ENCODE results near the gene FXYD2. TPM values are rescaled to one million over a fixed set of nuclear protein-coding genes. Genes with fewer than 3 reads are reported as not detected.

FXYD2 gene
- total RNA-seq, 3 donors from 2014 or later (not counting 1 experiment from before 2014, with no cell fraction given), result 0.75 to 0.78 TPM; not detected in 1

GRCh38 chr11:117805045-117805444 is 19.5 kb downstream of the FXYD2 start:
- Histone ChIP-seq H3K27me3 (ENCODE audit: control insufficient read depth, insufficient read depth, low read length) (no peaks in the 10 kb centered on the region), H3K4me3 (ENCODE audit: low read length) (no peak overlapping the region), H3K27ac (ENCODE audit: low read length) (no peak overlapping the region), H3K4me1 (ENCODE audit: control insufficient read depth, insufficient read depth, low read length) (peaks cover 15% of the 10 kb centered on the region), H3K9me3 (ENCODE audit: control insufficient read depth, insufficient read depth, low read length) (no peaks in the 10 kb centered on the region), H3K36me3 (ENCODE audit: control insufficient read depth, insufficient read depth, low read length) (no peaks in the 10 kb centered on the region)
- DNase-seq (no peak), ATAC-seq (no peak)
- intact Hi-C loops (cut with micrococcal nuclease), result loop anchor here (10.0 kb wide), 1 partner anchor 370 kb away; the partner anchor contains the start of gene SCN2B
- Mint-ChIP-seq H3K4me3 (no peak overlapping the region), H3K4me1 (no peaks in the 10 kb centered on the region), H3K27me3 (ENCODE audit: low read depth in 2 of 2) (peaks cover 13% of the 10 kb centered on the region in 2 donors), H3K9me3 (no peaks in the 10 kb centered on the region), H3K36me3 (no peaks in the 10 kb centered on the region), H3K27ac (no peak overlapping the region)
- no peak for TF ChIP-seq CTCF (IDR thresholded peaks at IDR 0.05)
- WGBS (ENCODE audit: insufficient coverage), result 69% methylated on average over 1 of the region's 1 CpG

- ATAC-seq, result no peak
- no peak for DNase-seq
- Mint-ChIP-seq H3K9me3 (no peaks in the 10 kb centered on the region), H3K4me1 (no peaks in the 10 kb centered on the region), H3K36me3 (no peaks in the 10 kb centered on the region), H3K27ac (no peak overlapping the region), H3K4me3 (no peak overlapping the region), H3K27me3 (ENCODE audit: low read depth in 2 of 2) (peaks cover 17 to 24% of the 10 kb centered on the region in 2 donors)
- H3K27me3 ChIP-seq (ENCODE audit: control insufficient read depth, insufficient read depth, low read length), result no peaks in the 10 kb centered on the region
- H3K27ac ChIP-seq (ENCODE audit: low read length), result no peak overlapping the region
- H3K4me1 ChIP-seq (ENCODE audit: control insufficient read depth, insufficient read depth, low read length), result peaks cover 9% of the 10 kb centered on the region
- H3K36me3 ChIP-seq (ENCODE audit: control insufficient read depth, insufficient read depth, low read length), result no peaks in the 10 kb centered on the region
- intact Hi-C loops (cut with micrococcal nuclease), result loop anchor here (10.0 kb wide), 1 partner anchor 371 kb away; the partner anchor contains the start of gene SCN2B
- 91% methylated on average over 8 of the region's 8 CpGs for WGBS (ENCODE audit: insufficient coverage)
- TF ChIP-seq CTCF (IDR thresholded peaks at IDR 0.05), result no peak
- H3K9me3 ChIP-seq (ENCODE audit: control insufficient read depth, insufficient read depth, low read length), result no peaks in the 10 kb centered on the region
- H3K4me3 ChIP-seq (ENCODE audit: low read length), result no peak overlapping the region
Observed at GRCh38 chr11:117803896-117804295, 20.6 kb downstream of the FXYD2 start.

- peaks cover 19% of the 10 kb centered on the region for H3K27me3 ChIP-seq (ENCODE audit: control insufficient read depth, insufficient read depth, low read length)
- DNase-seq, result no peak
- H3K4me1 ChIP-seq (ENCODE audit: control insufficient read depth, insufficient read depth, low read length), result peaks cover 19% of the 10 kb centered on the region
- no peaks in the 10 kb centered on the region for H3K36me3 ChIP-seq (ENCODE audit: control insufficient read depth, insufficient read depth, low read length)
- no peak for TF ChIP-seq CTCF (IDR thresholded peaks at IDR 0.05)
- H3K9me3 ChIP-seq (ENCODE audit: control insufficient read depth, insufficient read depth, low read length), result no peaks in the 10 kb centered on the region
- Mint-ChIP-seq H3K27ac (no peak overlapping the region), H3K4me1 (peaks cover 0 to 5% of the 10 kb centered on the region in 2 donors), H3K36me3 (no peaks in the 10 kb centered on the region), H3K4me3 (no peak overlapping the region), H3K27me3 (ENCODE audit: low read depth in 2 of 2) (peaks cover 39 to 54% of the 10 kb centered on the region in 2 donors), H3K9me3 (no peaks in the 10 kb centered on the region)
- intact Hi-C loops (cut with micrococcal nuclease), result loop anchor here (10.0 kb wide), 1 partner anchor 375 kb away; the partner anchor contains the start of gene SCN2B
- H3K4me3 ChIP-seq (ENCODE audit: low read length), result no peak overlapping the region
- WGBS (ENCODE audit: insufficient coverage), result 73% methylated on average over 5 of the region's 5 CpGs
- H3K27ac ChIP-seq (ENCODE audit: low read length), result no peak overlapping the region
- no peak for ATAC-seq
Observed at GRCh38 chr11:117799634-117800033, 24.9 kb downstream of the FXYD2 start.

All from natural killer cell (primary cell).